Sigmoid colon (tissue), 7 donors: Measurements from ENCODE around the gene AP3B2. TPM values are rescaled to one million over a fixed set of nuclear protein-coding genes. Genes with fewer than 3 reads are reported as not detected.

Experiments
- DNase-seq: peaks from one replicate; pipeline ENCODE4 v3.0.0-alpha.2; 2019
- H3K27ac ChIP-seq, 4 donors: fragments of 200-600 bp; sonication (generic); one replicate each; pipeline ENCODE4 v1.5.1; 2016 to 2019; ENCODE audit warnings: mild to moderate bottlenecking in 1 of 4
- H3K27me3 ChIP-seq, 3 donors: fragments of 200-600 bp; sonication (generic); one replicate each; pipeline ENCODE4 v1.5.1; 2019; ENCODE audit warnings: mild to moderate bottlenecking in 1 of 3
- H3K36me3 ChIP-seq, 4 donors: fragments of 200-600 bp; sonication (generic); one replicate each; pipeline ENCODE4 v1.5.1; 2016 to 2019
- H3K4me1 ChIP-seq, 4 donors: fragments of 200-600 bp; sonication (generic); one replicate each; pipeline ENCODE4 v1.5.1; 2017 to 2019
- H3K4me3 ChIP-seq, 4 donors: fragments of 200-600 bp; sonication (generic); one replicate each; pipeline ENCODE4 v1.5.1; 2017 to 2019; ENCODE audit warnings: mild to moderate bottlenecking in 2 of 4, moderate library complexity in 1 of 4
- H3K9me3 ChIP-seq, 4 donors: fragments of 200-600 bp in 3 of 4; sonication (generic) in 3 of 4; one replicate each; pipeline versions ENCODE4 v1.5.1 to v1.6.1; 2013 to 2019
- CTCF ChIP-seq, 4 experiments: fragments of 450-650 bp in 3 of 4; fragments of 200-600 bp in 1 of 4; IDR thresholded peaks; one replicate each; pipeline ENCODE4 v1.5.1; 2016 to 2019; ENCODE audit warnings: antibody characterized with exemption in 4 of 4, mild to moderate bottlenecking in 3 of 4, moderate library complexity in 2 of 4
- EP300 ChIP-seq, 4 donors: sonication (generic); formaldehyde crosslinking; IDR thresholded peaks; one replicate each; pipeline ENCODE4 v1.6.1; 2017; ENCODE audit warnings: antibody characterized with exemption in 4 of 4
- POLR2A ChIP-seq, 2 donors: fragments of 450-650 bp; IDR thresholded peaks; one replicate each; pipeline ENCODE4 v1.6.1; 2016; ENCODE audit warnings: antibody characterized with exemption in 2 of 2, mild to moderate bottlenecking in 2 of 2, moderate library complexity in 2 of 2
- POLR2AphosphoS5 ChIP-seq, 4 donors: sonication (generic); formaldehyde crosslinking; IDR thresholded peaks; one replicate each; pipeline ENCODE4 v1.6.1; 2017; ENCODE audit warnings: antibody characterized with exemption in 4 of 4
- WGBS, 2 donors: extraction: QIAGEN DNeasy Blood & Tissue Kit; methylation state at CpG; one replicate each; pipeline ENCODE4 v1.1.7; 2013; 5-methylcytosine and 5-hydroxymethylcytosine counted together
- intact Hi-C: fragments of 100-400 bp; cut with DNase I; formaldehyde crosslinking; loops from one replicate; pipeline ENCODE4 v1.15.1; 2023
- polyA plus RNA-seq, 3 donors: library from polyadenylated mRNA; stranded (reverse); fragments of 200-250 nt; gene quantifications; one replicate each; pipeline ENCODE4 v1.2.3, GENCODE V29; 2013
- total RNA-seq, 4 donors: library from RNA; depleted of rRNA; stranded (reverse); fragments of >200 nt; gene quantifications; one replicate each; pipeline ENCODE4 v1.1.0, GENCODE V29; 2016
- donor health status: healthy with polysubstance abuse.
- donor health status: Bipolar disorder and iron deficiency.
- donor health status: healthy.

The AP3B2 gene
- total and polyA plus RNA-seq, 7 donors, result 0.60 to 9.3 (median 1.9) TPM; not detected in 1

- H3K27ac ChIP-seq, result no peak overlapping the region
Measured at GRCh38 chr15:82651708-82652107, 58.0 kb downstream of the AP3B2 start.

GRCh38 chr15:82650046-82650670, 59.5 kb downstream of the AP3B2 start:
- intact Hi-C loops, result no loop called here
- H3K4me3 ChIP-seq, result no peak overlapping the region
- no peak for DNase-seq
- no peaks in the 10 kb centered on the region for H3K36me3 ChIP-seq
- H3K27me3 ChIP-seq, result peaks cover 0 to 19% (median 0%) of the 10 kb centered on the region in 3 donors
- H3K9me3 ChIP-seq, result no peaks in the 10 kb centered on the region
- no peak overlapping the region for H3K27ac ChIP-seq
- peaks cover 0 to 28% (median 27%) of the 10 kb centered on the region in 4 donors for H3K4me1 ChIP-seq
- no peak for TF ChIP-seq POLR2AphosphoS5 (IDR thresholded peaks at IDR 0.05)

More at GRCh38 chr15:82651708-82652107, 58.0 kb downstream of the AP3B2 start:
- TF ChIP-seq EP300 (IDR thresholded peaks at IDR 0.05) (no peak), POLR2A (IDR thresholded peaks at IDR 0.05) (no peak), POLR2AphosphoS5 (IDR thresholded peaks at IDR 0.05) (no peak), CTCF (IDR thresholded peaks at IDR 0.05) (no peak)
- intact Hi-C loops, result no loop called here
- H3K4me3 ChIP-seq, result no peak overlapping the region
- H3K27me3 ChIP-seq, result peaks cover 0 to 4% (median 0%) of the 10 kb centered on the region in 3 donors
- no peaks in the 10 kb centered on the region for H3K9me3 ChIP-seq
- no peaks in the 10 kb centered on the region for H3K36me3 ChIP-seq
- H3K4me1 ChIP-seq, result peaks cover 0 to 20% (median 19%) of the 10 kb centered on the region in 4 donors
- WGBS, 2 donors, result 87% methylated on average over 2 of the region's 2 CpGs
- DNase-seq, result no peak

DNA sequence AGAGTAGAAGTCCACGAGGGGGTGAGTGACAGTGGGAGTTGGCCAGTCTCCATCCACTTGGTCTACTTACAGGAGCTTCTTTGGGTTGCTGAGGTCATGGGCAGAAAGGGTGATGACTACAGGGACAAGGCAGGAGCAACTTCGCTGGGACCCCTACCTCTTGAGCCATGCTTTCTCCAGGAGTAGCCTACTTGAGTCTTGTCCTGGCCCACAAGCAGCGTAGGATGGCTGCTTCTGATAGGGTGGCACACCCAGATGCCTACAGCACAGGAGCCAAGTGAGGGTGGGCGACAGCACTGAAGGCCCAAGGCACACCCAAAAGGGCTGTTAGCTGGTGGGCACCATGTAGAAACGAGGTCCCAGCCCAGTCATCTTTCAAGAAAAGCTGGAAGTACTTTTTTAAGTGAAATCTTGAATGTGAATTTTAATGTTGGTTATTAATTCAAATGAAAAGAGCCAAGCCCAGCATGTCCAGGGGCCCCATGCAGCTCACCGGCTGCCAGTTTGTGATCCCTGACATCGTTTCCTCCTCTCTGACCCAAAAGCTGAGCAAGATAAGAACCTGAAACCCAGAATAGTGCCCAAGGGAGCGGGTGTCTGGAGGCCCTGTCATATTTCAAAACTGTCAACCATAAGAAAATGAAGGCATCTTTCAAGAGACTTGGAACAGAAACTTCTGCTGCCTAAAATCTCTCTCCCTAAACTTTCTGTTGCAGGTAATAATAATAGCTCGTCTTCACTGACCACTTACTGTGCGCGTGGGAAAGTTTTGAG, 60.3 kb downstream of the AP3B2 start:
- 74 to 76% methylated on average over 11 of the region's 11 CpGs for WGBS, 2 donors
- no peaks in the 10 kb centered on the region for H3K36me3 ChIP-seq
- intact Hi-C loops, result loop anchor here (5.0 kb wide), 2 partner anchors 103 to 158 kb away; partner anchors contain the start of genes FSD2 and WHAMM
- no peaks in the 10 kb centered on the region for H3K9me3 ChIP-seq
- H3K4me3 ChIP-seq, result no peak overlapping the region
- no peak for DNase-seq
- H3K4me1 ChIP-seq, result peaks cover 0 to 28% (median 27%) of the 10 kb centered on the region in 4 donors
- peaks cover 0 to 24% (median 0%) of the 10 kb centered on the region in 3 donors for H3K27me3 ChIP-seq
- TF ChIP-seq POLR2A (IDR thresholded peaks at IDR 0.05) (no peak), EP300 (IDR thresholded peaks at IDR 0.05) (no peak), CTCF (IDR thresholded peaks at IDR 0.05) (no peak), POLR2AphosphoS5 (IDR thresholded peaks at IDR 0.05) (no peak)
- H3K27ac ChIP-seq, result no peak overlapping the region

DNA sequence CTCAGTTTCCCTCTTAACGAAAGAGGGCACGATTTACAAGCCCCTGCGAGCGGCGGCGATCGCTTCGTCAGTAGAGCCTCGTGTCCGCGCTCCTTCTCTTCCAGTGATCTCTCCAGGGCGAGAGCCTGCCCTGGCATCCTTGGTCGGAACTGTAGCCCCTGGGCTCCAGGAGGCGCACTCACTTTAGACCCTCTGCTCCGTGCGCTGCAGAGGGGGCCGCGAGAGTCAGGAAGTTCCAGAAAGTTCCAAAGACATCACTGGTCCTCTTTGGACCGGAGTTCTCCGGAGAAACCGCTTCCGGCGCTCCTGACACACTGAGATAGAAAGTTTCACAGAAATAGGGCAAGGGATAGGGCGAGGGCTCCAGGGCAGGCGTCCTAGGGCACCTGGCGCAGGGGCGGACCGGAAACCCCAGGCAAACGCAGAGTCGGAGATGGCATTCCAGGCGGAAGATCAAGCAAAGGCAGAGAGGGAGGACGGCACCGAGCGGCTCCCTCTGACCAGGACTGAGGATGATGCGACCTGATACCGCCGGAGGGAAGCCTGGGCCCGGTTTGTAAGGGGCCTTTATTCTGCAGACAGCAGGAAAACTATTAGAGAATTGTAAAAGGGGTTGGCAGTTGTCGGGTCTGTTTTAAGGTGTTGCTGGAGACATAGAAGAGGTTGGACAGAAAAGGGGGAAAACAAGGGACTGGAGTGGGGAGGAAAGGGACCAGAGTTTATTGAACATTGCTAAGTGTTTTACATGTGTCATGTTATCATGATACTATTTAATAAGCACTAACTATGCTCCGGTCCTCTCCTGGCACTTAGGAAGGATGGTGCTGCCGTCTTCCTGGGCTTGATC, 61.2 kb downstream of the AP3B2 start:
- Histone ChIP-seq H3K36me3 (no peaks in the 10 kb centered on the region), H3K27me3 (peaks cover 0 to 27% (median 0%) of the 10 kb centered on the region in 3 donors), H3K9me3 (no peaks in the 10 kb centered on the region), H3K27ac (peak overlapping the region; percentile 51 to 63 (median 54)), H3K4me1 (peaks cover 0 to 28% (median 27%) of the 10 kb centered on the region in 4 donors), H3K4me3 (peak overlapping the region; percentile 30 to 62 (median 58))
- TF ChIP-seq EP300 (IDR thresholded peaks at IDR 0.05), result no peak
- TF ChIP-seq POLR2A (IDR thresholded peaks at IDR 0.05), result no peak
- no peak for TF ChIP-seq CTCF (IDR thresholded peaks at IDR 0.05)
- TF ChIP-seq POLR2AphosphoS5 (IDR thresholded peaks at IDR 0.05), result no peak
- intact Hi-C loops, result loop anchor here (5.0 kb wide), 2 partner anchors 104 to 159 kb away; partner anchors contain the start of genes FSD2 and WHAMM
- DNase-seq, result no peak
- 17 to 22% methylated on average over 41 of the region's 41 CpGs for WGBS, 2 donors
